HT1080 (cell line): ENCODE results near the gene MYZAP. TPM values are rescaled to one million over a fixed set of nuclear protein-coding genes. Genes with fewer than 3 reads are reported as not detected.
A peak's percentile ranks its signal among the peaks of the same experiment; 100 is the strongest.

Experiments used
- DNase-seq: peaks from one replicate; pipeline ENCODE4 v3.0.0-alpha.2; 2015; ENCODE audit warnings: low read depth
- total RNA-seq: library from RNA; depleted of rRNA; stranded (reverse); fragments of >200 nt; shearing (Covaris generic); gene quantifications from 2 replicates; pipeline ENCODE4 v1.2.3, GENCODE V29; 2014

Gene MYZAP
- total RNA-seq, 1 experiment from 2014 or later: 1.8 TPM

DNA sequence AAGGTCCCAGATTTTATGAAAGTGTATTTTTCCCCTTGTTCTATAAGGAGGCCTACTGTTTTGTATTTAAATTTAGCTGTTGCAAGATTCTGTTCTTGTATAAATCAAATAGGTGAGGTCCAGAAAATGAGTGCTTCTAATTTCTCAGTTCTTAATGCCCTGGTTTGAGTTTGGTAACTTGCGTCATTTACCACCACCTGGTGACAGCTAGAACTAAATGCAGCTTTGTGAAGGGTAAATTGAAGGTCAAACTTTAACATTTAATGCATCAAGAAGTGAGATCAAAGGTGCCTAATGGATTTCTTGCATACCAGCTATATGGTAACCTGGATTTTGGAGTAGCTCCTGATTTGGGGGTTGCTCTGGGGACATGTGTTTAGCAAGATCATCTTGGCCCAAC lies 64.1 kb downstream of the MYZAP start:
- DNase-seq: no peak

DNA sequence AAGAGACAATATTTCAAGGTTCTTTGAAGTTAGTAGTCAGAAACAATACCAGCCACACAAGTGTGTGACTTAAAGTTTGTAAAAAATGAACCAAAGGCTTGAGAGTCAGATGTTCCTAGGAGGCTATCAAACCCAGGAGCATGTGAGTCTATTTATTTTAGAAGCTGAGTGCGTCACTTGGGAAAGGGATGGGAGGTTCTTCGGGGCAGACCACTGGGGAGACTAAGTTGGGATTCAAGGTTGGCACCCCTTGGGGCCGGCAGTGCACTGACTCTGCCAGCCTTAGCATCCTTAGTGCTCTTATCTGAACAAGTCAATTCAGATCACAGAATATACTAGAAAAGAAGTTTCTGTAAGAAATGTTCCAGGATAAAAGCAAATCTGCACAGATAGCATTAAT lies 64.7 kb downstream of the MYZAP start:
- DNase-seq: no peak

DNA sequence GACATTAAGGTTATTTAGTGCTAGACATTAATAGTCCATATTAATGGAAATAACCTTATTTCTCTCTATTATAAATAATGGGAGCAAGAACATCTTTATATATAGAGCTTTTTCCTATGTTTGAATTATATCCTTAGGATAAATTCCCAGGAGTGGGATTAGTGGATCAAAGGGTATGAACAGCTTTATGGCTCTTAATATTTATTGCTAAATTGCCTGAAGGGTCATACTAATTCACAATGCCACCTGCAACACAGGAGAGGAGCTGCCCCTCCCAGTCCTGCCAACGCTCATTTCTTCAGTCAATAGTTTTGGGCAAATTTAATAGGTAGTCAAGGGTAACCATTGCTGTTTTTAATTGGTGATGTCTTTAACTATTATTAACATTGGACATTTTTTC lies 65.9 kb downstream of the MYZAP start:
- no peak for DNase-seq

DNA sequence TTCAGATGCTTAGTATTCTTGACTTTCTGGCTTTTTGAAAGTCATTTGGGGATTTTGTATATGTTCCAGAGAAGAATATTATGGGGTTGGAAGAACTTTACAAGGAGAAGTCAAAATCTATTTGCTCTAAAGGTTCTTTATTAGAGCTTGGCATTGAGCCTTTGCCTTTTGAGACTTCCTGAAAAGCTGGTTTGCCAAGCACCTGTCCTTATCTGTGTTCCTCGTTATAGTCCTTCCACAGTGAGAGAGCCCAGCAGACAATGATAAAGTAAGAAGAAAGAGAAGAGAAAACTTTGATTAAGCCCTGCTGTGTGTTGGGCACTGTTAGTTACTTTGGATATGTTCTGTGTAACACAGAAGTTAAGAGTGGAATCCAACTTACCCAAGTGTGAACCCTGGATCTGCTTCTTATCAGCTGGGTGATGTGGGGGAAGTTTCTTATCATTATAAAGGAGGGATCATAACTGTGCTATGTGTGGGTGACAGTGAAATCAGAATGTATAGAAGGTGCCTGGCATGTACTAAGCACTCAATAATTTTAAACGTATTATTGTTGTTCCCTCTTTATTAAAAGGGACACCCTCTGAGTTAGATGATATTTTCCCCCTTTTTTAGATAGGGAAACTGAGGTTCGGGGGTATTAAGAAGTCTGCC lies 70.5 kb downstream of the MYZAP start:
- no peak for DNase-seq

DNA sequence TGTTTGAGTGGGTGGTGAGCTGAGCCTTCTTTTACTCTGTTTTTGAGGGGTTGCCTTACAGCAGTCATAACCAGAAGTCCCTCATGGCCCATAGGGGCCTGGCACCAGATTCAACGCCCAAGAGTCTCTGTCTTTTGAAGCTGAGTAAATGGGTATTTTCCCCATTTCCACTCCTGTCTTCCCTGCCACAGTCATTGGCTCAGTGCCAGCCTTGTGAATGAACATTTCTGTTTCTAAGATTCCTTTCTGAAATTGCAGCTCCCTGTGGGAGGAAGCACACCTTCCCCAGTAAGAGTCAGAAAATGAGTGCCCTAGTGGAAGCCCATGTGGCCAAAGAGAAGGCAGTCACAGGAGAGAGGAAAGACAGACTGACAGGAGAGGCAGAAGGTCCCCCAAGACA lies 71.1 kb downstream of the MYZAP start:
- DNase-seq: no peak

DNA sequence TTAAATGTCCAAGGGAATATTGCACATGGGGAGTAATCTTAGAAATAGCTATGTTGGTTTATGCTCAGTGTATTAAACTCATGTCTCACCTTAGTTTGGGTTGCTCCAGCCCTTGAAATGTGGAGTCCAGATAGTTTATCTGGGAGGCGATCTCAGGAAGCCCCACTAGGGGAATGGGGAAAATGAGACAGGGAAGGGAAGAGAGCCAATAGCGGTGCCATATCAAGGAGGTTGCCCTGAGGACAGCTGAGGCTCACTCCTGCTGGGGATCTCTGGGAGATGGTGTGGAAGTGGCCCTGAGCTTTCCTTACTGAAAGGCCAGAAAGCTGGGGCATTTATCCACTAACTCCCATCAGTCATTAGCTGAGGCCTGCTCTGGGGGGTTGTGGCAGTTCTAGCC lies 71.6 kb downstream of the MYZAP start:
- DNase-seq: no peak

DNA sequence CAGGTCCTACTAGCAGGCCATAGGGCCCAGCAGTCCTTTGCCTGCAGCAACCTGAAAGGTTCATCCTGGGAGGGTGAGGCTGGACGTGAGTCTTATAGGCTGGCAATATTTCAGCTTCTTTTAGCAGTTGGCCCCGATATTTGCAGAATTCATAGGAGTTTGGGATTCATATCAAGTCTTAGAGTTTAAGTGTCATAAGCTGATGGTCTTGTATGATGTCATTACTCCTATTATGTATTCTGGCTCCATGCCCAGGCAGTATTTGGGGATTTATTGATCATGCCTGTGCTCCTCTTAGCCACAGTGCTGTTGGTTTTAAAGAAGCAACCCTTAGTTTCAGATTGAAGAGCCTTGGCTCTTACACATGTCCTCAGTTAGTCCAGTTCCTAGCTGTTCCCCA lies 73.5 kb downstream of the MYZAP start:
- DNase-seq: no peak

DNA sequence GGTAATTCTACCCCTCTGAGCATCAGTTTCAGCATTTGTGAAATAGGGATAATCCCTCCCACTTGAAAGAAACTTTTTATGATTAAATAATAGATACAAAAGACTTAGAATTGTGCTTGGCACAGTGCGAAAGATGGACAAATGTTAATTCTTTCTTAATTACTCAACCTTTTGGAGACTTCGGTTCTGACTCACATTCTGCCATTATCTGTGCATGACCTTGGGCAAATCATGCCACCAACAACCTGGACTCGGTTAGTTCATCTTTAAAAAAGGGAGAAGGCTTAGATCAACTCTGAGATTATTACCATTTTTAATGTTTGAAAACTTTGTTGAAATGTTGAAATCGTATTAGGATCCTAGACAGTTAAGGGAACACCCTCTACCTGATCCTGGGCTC lies 74.2 kb downstream of the MYZAP start:
- no peak for DNase-seq

DNA sequence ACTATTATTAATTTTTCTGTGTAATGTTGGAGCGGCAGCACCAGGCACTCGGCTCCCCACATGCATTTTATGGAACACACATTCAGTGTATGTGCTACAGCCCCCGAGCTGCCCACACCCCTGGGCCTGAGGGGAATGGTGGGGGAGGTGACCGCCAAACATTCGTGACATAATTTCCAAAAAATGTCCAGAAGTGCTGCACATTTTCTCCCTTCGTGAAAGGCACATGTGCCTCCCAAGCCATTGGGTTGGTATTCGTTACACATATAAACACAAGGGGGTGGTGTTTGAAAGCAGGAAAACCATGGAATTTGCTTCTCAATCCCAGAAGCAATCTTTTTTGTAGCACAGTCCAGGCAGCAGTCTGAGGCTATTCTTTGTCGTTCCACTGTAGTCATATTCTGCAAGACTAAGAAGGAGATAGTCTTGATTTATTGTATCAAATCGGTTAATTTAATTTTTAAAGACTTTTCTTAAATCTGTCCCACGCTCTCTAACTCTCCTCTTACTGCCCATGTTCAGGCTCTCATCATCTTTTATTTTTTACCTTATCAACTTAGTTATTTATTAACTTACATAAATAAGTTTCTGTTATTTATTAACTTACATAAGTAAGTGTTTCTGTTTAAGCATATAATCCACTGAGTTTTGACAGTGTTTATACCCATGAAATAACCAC lies 75.6 kb downstream of the MYZAP start:
- DNase-seq: peak; percentile 73

DNA sequence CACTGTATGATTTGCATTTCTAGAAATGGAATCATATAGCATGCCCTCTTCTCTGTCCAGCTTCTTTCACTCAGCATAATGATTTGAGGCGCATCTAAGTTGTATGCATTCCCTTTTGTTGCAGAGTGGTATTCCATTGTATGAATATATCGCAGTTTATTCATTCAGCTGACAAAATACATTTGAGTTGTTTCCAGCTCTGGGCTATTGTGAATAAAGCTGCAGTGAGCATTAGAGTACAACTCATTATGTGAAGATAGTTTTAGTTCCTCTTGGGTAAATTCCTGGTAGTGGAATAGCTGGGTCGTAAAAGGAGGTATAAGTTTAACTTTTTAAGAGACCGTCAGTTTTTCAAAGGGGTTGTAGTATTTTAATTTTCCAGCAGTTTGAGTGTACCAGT lies 76.3 kb downstream of the MYZAP start:
- no peak for DNase-seq

DNA sequence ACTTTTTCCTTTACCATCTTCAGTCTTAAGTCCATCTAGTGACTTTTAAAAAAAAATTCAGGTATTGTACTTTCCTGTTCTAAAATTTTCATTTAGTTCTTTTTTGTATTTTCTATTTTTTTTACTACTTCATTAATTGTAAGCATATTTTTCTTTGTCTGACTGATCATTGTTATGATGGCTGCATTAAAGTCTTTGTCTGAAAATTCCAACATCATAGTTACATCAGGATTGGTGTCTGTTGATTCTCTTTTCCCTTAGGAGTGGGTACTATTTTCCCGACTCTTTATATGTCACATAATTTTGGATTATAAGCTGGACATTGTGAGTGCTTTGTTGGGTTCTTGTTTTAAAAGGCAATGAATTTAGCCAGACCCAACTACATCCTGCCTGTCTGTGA lies 79.9 kb downstream of the MYZAP start:
- DNase-seq: no peak

DNA sequence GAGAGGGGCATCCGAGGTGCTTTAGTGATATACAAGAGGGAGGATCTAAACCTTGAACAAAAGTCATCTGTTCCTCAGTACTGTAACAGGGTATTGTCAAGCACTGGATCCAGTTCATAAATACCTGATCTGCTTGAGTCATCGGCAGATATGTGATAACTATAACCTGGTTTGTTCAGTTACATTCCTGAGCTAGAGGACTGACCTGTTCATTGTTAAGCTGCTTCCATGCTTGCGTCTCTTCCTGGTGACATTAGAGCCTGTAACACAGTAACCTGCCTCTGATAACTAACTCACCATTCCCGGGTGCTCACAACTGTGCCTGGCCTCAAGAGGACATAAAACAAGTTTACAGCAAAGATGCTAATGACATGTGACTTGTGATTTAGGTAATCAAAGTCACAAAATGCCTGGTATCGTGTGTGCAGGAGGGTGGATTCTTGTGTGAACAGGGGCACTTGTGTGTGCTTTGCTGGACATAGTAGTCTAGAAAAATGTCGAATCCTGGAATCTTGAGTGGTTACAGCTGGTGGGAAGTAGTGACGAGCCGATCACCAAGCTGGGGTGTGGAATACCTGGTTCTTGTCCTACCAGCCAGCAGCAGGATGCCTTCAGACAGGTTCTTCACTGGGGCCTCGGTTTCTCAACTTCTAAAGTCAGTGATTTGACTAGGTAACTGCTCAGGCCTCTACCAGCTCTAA lies 83.9 kb downstream of the MYZAP start:
- no peak for DNase-seq

DNA sequence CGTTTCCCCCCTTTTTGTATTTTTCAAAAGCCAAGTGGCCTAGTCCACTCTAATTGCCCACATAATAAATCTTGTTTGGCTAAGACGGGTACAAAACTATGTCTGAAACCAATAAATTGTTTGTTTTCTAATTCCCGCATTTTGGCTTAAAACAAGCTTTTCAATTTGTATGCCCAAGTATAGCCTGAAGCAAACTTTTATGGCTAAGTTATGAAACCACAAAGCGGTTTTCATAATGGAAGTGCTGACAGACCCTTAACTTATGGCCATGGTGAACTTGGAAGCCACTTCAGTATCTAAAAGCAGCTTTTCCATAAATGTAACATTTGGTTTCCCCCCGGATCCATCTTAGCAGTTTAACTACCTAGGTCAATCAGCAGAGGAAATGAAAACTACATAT lies 84.9 kb downstream of the MYZAP start:
- DNase-seq: no peak

DNA sequence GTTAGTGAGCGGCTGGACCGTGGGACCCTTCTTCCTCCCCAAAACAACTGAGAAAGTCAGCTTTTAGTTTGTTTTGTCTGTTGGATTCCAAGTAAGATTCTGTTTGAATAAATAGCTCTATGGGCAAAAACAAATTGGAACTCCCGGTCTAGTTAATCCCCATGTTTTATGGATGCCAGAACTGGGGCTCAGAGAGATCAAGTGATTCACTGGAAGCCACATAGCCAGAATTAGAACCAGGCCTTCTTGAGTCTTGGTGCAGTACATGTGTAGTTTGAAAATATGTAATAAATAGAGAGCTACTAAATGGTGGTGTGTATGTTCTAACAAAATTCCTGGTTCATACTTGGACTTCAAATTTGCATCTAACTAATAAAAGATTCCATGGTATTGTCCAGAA lies 85.5 kb downstream of the MYZAP start:
- no peak for DNase-seq

DNA sequence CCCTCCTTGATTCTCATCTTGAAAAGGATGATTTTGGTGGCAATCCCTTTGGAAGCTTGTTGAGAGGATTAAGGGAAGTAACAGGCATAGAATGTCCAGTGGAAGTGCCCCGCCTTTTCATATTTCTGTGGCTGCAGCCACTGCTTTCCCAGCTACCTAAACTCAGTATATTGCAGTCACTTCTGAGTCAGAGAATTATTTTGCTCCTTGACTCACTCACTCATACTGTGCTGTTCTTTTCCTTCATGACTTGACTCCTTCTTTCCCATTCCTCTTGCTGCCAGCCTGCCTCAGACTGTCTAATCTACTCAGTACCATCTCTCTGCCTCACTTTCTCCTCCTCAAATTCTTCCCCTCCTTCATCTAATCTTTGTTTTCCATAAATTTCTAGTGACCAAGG lies 88.3 kb downstream of the MYZAP start:
- DNase-seq: peak; percentile 94

DNA sequence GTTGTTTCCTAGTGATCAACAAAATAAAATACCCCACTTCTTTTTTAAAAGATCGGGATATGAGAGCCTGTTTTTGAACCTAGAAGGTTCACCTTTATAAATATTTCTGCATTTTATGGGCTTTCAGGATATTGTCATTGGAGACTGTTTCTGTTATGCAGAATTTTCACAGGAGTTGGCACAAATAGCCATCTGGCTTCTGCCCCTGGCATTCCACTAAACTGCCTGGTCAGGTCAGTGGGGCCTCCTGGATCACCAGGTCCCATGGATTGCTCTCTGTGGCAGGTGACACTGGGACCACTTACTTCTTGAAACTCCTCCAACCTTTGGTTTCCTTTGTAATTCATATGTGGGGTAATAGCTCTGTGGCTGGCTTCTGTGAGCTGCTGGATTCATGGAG lies 89.3 kb downstream of the MYZAP start:
- no peak for DNase-seq

DNA sequence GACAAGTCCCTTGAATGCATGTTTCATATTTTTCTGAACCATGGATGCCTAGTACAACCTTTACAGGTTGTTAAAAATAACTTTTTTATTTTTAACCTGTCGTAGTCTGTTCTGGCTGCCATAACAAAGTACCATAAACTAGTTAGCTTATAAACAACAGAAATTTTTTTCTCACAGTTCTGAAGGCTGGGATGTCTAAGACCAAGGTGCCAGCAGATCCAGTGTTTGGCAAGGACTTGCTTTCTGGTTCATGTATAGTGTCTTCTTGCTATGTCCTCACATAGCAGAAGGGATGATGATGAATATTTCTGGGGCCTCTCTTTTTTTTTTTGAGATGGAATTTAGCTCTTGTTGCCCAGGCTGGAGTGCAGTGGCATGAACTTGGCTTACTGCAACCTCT lies 91.8 kb downstream of the MYZAP start:
- DNase-seq: no peak

DNA sequence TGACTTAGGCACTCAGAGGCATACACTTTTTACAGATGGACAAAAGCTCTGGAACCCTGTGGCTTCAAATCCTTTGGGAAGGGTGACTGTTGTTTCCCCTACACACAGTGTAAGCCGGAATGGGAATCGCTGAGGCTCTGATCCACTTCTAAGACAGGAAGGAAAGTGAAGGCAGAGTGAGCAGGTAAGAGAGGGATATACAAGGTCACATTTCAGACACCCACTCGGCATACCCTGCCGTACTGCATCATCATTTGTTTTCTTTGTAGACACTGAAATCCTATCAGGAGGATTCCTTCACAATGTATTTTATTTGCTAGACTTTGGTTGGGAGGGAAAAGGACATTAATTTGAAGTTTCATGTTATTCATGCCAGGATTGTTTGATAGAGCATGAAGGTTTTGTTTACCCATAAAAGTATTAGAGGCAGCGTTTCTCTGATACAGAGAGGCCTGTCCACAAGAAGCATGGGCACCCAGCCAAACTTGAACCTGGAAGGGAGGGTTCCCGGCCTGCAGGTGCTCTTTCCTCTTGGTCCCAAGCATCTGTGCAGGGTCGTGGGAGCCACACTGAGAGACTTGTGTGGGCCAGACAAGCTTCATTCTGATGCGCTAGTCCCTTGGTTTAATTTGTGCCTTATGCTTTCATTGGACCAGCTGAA lies 92.9 kb downstream of the MYZAP start:
- DNase-seq: no peak

DNA sequence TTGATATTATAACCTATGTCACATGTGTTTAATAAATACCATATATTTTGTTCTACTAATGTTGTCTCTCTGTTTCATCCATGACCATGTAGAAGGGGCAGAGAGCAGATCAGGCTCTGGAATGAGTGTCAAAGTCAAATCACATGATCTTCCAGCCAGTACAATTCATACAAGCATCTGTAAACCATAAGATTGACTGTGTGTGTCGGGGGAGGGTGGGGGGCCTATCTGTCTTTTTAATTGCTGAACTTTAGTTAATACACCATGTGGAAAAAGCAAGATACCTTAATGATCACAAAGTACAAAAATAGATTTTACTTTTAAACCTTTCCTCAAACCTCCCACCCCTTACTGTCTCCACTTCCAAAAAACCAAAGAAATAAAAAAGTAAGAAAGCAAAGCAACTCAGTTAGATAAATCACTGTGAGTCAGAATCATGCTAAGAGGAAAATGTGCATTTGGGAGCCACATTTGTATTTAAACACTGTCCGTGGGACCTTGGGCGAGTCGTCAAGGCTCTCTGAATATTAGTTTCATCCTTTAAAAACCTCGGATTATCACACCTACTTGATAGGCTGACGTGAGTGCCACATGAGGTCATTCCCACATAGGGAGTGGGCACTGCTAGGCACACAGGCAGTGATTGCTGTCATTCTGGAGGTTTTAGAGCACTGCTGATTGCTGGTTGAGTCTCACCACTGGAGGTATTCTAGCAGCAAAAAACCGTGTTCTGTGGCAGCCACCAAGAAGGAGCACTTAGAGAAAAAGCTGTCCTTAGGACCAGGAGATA lies 93.8 kb downstream of the MYZAP start:
- no peak for DNase-seq

DNA sequence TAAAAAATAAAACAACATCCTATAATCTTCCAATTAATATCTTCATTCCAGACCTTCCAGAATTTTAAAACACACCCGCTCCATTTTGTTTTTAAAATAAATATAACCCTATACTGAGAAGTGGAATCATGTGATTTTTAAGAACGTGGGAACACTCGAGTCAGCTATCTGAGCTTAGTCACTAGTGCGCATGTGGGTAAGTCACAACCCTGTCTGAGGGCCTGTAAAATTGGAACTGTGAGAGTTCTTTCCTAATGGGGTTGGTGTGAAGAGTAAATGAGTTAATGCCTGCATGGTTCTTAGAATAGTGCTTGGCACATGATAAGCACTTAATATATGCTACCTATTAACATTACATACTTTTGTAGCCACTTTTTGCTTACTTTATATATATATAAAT lies 95.0 kb downstream of the MYZAP start:
- DNase-seq: peak; percentile 26

DNA sequence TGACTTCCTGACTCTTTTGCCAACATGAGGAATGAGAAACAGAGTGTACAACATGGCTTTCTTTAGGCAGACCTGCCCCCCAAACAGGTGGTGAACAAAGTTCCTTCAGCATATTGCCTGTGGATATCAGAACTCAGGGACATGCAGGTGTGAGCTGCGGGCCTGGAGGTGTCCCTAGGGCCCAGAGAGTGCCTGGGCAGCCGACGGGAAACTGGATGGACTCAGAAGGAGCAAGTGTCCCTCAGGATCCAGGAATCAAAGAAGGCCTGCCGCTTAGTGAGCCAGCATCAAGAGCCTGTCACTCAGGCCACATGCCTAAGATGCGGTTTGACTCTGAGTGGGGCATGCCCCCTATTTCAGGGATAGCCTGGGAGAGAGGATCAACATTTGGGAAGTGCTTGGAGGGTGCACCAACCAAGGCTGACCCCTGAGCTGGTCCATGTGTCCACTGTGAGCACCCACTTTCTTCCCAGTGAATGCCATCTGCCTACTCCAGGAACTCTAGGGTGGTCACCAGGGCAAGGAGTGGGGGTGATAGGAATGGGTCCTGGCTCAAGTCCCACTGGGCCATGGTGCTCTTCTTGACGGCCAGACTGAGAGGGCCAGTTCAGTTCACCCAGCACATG lies 98.8 kb downstream of the MYZAP start:
- no peak for DNase-seq
